ENCODE data around the gene RAPH1. TPM values are rescaled to one million over a fixed set of nuclear protein-coding genes. Genes with fewer than 3 reads are reported as not detected.

The RAPH1 gene
- total and polyA plus RNA-seq, 7 donors: 4.8 to 19.9 (median 11.8) TPM

- Histone ChIP-seq H3K36me3 (no peaks in the 10 kb centered on the region), H3K4me3 (no peak overlapping the region), H3K4me1 (no peaks in the 10 kb centered on the region), H3K27ac (no peak overlapping the region), H3K27me3 (no peaks in the 10 kb centered on the region), H3K9me3 (no peaks in the 10 kb centered on the region)
- TF ChIP-seq EP300 (IDR thresholded peaks at IDR 0.05): no peak
- no peak for TF ChIP-seq POLR2AphosphoS5 (IDR thresholded peaks at IDR 0.05)
- TF ChIP-seq POLR2A (IDR thresholded peaks at IDR 0.05): no peak
- no peak for TF ChIP-seq CTCF (IDR thresholded peaks at IDR 0.05)
- intact Hi-C loops (cut with DNase I): no loop called here
- no peak for DNase-seq
Observed at GRCh38 chr2:203549406-203549805, 14.3 kb upstream of the RAPH1 start.

GRCh38 chr2:203548887-203549286 is 13.8 kb upstream of the RAPH1 start:
- intact Hi-C loops (cut with DNase I): no loop called here
- H3K27me3 ChIP-seq: no peaks in the 10 kb centered on the region

GRCh38 chr2:203547356-203547755 is 12.3 kb upstream of the RAPH1 start:
- no peak overlapping the region for H3K27ac ChIP-seq
- no peak for DNase-seq
- no peak for TF ChIP-seq CTCF (IDR thresholded peaks at IDR 0.05)
- no peaks in the 10 kb centered on the region for H3K9me3 ChIP-seq
- H3K27me3 ChIP-seq: no peaks in the 10 kb centered on the region
- WGBS, 2 donors: 77 to 86% methylated on average over 1 of the region's 1 CpG
- intact Hi-C loops (cut with DNase I): no loop called here
- H3K36me3 ChIP-seq: no peaks in the 10 kb centered on the region
- H3K4me1 ChIP-seq: no peaks in the 10 kb centered on the region
- no peak overlapping the region for H3K4me3 ChIP-seq

More at GRCh38 chr2:203548887-203549286, 13.8 kb upstream of the RAPH1 start:
- H3K4me3 ChIP-seq: no peak overlapping the region
- no peaks in the 10 kb centered on the region for H3K4me1 ChIP-seq
- H3K36me3 ChIP-seq: no peaks in the 10 kb centered on the region
- H3K9me3 ChIP-seq: no peaks in the 10 kb centered on the region
- TF ChIP-seq EP300 (IDR thresholded peaks at IDR 0.05) (no peak), CTCF (IDR thresholded peaks at IDR 0.05) (no peak), POLR2AphosphoS5 (IDR thresholded peaks at IDR 0.05) (no peak), POLR2A (IDR thresholded peaks at IDR 0.05) (no peak)
- H3K27ac ChIP-seq: no peak overlapping the region
- DNase-seq: no peak

- H3K4me3 ChIP-seq: no peak overlapping the region
Observed at GRCh38 chr2:203544402-203544801, 9.3 kb upstream of the RAPH1 start.

More at GRCh38 chr2:203544402-203544801, 9.3 kb upstream of the RAPH1 start:
- no peaks in the 10 kb centered on the region for H3K27me3 ChIP-seq
- 94% methylated on average over 4 of the region's 4 CpGs for WGBS, 2 donors
- DNase-seq: no peak
- H3K4me1 ChIP-seq: no peaks in the 10 kb centered on the region
- intact Hi-C loops (cut with DNase I): no loop called here
- H3K9me3 ChIP-seq: no peaks in the 10 kb centered on the region
- TF ChIP-seq EP300 (IDR thresholded peaks at IDR 0.05) (no peak), POLR2A (IDR thresholded peaks at IDR 0.05) (no peak), CTCF (IDR thresholded peaks at IDR 0.05) (no peak), POLR2AphosphoS5 (IDR thresholded peaks at IDR 0.05) (no peak)
- H3K27ac ChIP-seq: no peak overlapping the region
- H3K36me3 ChIP-seq: no peaks in the 10 kb centered on the region
